ENCODE results near the gene HOATZ.

DNA sequence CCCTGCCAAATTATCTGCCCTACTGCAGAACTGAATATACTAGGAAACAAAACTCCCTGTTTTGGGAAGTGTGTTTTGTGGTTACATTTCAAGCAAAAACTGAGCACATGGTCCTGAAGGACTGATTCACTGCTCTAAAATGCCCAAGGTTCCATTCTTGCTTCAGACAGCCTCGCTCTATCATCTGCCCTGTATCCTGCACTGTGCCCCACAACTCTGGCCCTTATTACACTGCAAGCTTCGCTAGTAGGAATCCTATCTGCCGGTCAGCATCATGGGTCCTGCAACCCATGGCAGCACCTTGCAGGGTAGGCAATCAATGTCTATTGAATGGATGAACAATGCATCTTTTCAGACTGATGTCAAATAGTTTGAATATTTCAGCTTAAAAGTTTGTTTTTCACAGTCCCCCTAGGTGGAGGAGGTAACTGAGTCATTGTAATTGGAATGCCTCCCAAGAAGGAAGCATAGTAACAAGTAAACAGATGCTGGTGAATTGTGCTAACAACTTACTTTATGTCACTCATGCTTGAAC is 47.3 kb downstream of the HOATZ start:
- TF ChIP-seq EZH2 (IDR thresholded peaks at IDR 0.05; ENCODE audit: insufficient read depth, poor library complexity, severe bottlenecking), result no peak
- TF ChIP-seq EZH2phosphoT487 (IDR thresholded peaks at IDR 0.05; ENCODE audit: insufficient read depth, low read depth), result no peak
